ENCODE measurements around the gene PKHD1.

PKHD1 gene

GRCh38 chr6:52087498-52087999, at the start of gene PKHD1:
Gene PKHD1 (minus strand): TSS chr6:52087613. CDS start chr6:52084933, 2,680 bp downstream.
- Histone ChIP-seq H3K36me3 (ENCODE audit: insufficient read depth, low read length) (no peaks in the 10 kb centered on the region), H3K27me3 (ENCODE audit: insufficient read depth, low read length) (0 out of 2 replicates have a peak, but pooled peaks cover 3% of the 10 kb centered on the region), H4K20me1 (ENCODE audit: insufficient read depth, low read length) (no peaks in the 10 kb centered on the region), H3K4me3 (ENCODE audit: low read depth, low read length, poor library complexity, severe bottlenecking) (no peak within 1 kb of the TSS), H3K4me1 (ENCODE audit: insufficient read depth, low read length, severe bottlenecking) (no peaks in the 10 kb centered on the region), H3F3A (ENCODE audit: insufficient read depth, low read length) (no peaks in the 10 kb centered on the region), H2AFZ (ENCODE audit: low read length) (no peak within 1 kb of the TSS), H3K9me3 (ENCODE audit: low read length) (no peaks in the 10 kb centered on the region), H3K9me2 (ENCODE audit: low read depth, low read length) (no peaks in the 10 kb centered on the region), H3K27ac (ENCODE audit: low read depth, low read length, poor library complexity, severe bottlenecking) (no peak within 1 kb of the TSS), H3K79me2 (ENCODE audit: insufficient read depth, low read length) (no peaks in the 10 kb centered on the region), H3K9ac (ENCODE audit: low read length) (no peak within 1 kb of the TSS), H3K4me2 (ENCODE audit: low read length) (no peak within 1 kb of the TSS)
- TF ChIP-seq CTCF (IDR thresholded peaks at IDR 0.05; ENCODE audit: low read length) (peak; percentile 51), EZH2 (IDR thresholded peaks at IDR 0.05; ENCODE audit: borderline replicate concordance, low read length) (no peak)

GRCh38 chr6:52136934-52137467, 49.6 kb upstream of the PKHD1 start:
- Histone ChIP-seq H3K9ac (ENCODE audit: low read length) (no peak overlapping the region), H2AFZ (ENCODE audit: low read length) (no peak overlapping the region), H3F3A (ENCODE audit: insufficient read depth, low read length) (no peaks in the 10 kb centered on the region), H3K4me2 (ENCODE audit: low read length) (no peak overlapping the region), H3K4me1 (ENCODE audit: insufficient read depth, low read length, severe bottlenecking) (no peaks in the 10 kb centered on the region), H3K27me3 (ENCODE audit: insufficient read depth, low read length) (no peaks in the 10 kb centered on the region), H4K20me1 (ENCODE audit: insufficient read depth, low read length) (no peaks in the 10 kb centered on the region), H3K9me2 (ENCODE audit: low read depth, low read length) (no peaks in the 10 kb centered on the region), H3K4me3 (ENCODE audit: low read depth, low read length, poor library complexity, severe bottlenecking) (no peak overlapping the region), H3K27ac (ENCODE audit: low read depth, low read length, poor library complexity, severe bottlenecking) (no peak overlapping the region), H3K79me2 (ENCODE audit: insufficient read depth, low read length) (no peaks in the 10 kb centered on the region), H3K9me3 (ENCODE audit: low read length) (no peaks in the 10 kb centered on the region), H3K36me3 (ENCODE audit: insufficient read depth, low read length) (no peaks in the 10 kb centered on the region)
- TF ChIP-seq CTCF (IDR thresholded peaks at IDR 0.05; ENCODE audit: low read length), result no peak
- no peak for TF ChIP-seq EZH2 (IDR thresholded peaks at IDR 0.05; ENCODE audit: borderline replicate concordance, low read length)

- H2AFZ ChIP-seq (ENCODE audit: low read length), result no peak overlapping the region
- no peak overlapping the region for H3K4me3 ChIP-seq (ENCODE audit: low read depth, low read length, poor library complexity, severe bottlenecking)
- H3K4me2 ChIP-seq (ENCODE audit: low read length), result no peak overlapping the region
- no peaks in the 10 kb centered on the region for H4K20me1 ChIP-seq (ENCODE audit: insufficient read depth, low read length)
- H3F3A ChIP-seq (ENCODE audit: insufficient read depth, low read length), result no peaks in the 10 kb centered on the region
- H3K36me3 ChIP-seq (ENCODE audit: insufficient read depth, low read length), result no peaks in the 10 kb centered on the region
- no peaks in the 10 kb centered on the region for H3K9me2 ChIP-seq (ENCODE audit: low read depth, low read length)
- TF ChIP-seq CTCF (IDR thresholded peaks at IDR 0.05; ENCODE audit: low read length), result no peak
- TF ChIP-seq EZH2 (IDR thresholded peaks at IDR 0.05; ENCODE audit: borderline replicate concordance, low read length), result no peak
- no peaks in the 10 kb centered on the region for H3K27me3 ChIP-seq (ENCODE audit: insufficient read depth, low read length)
- no peaks in the 10 kb centered on the region for H3K4me1 ChIP-seq (ENCODE audit: insufficient read depth, low read length, severe bottlenecking)
- no peaks in the 10 kb centered on the region for H3K79me2 ChIP-seq (ENCODE audit: insufficient read depth, low read length)
- H3K27ac ChIP-seq (ENCODE audit: low read depth, low read length, poor library complexity, severe bottlenecking), result no peak overlapping the region
- no peak overlapping the region for H3K9ac ChIP-seq (ENCODE audit: low read length)
- H3K9me3 ChIP-seq (ENCODE audit: low read length), result no peaks in the 10 kb centered on the region
Measured at GRCh38 chr6:52136055-52136454, 48.6 kb upstream of the PKHD1 start.

Data from OCI-LY1 (cell line).